Measurements from ENCODE around the gene RALGAPA2. TPM values are rescaled to one million over a fixed set of nuclear protein-coding genes. Genes with fewer than 3 reads are reported as not detected.

Gene RALGAPA2
- total and polyA plus RNA-seq, 10 donors: 1.2 to 55.2 (median 29.4) TPM

- TF ChIP-seq POLR2A (IDR thresholded peaks at IDR 0.05) (no peak), CTCF (IDR thresholded peaks at IDR 0.05 in 8 of 11, conservative IDR thresholded peaks at IDR 0.05 in 3 of 11) (no peak), POLR2AphosphoS5 (IDR thresholded peaks at IDR 0.05) (no peak)
- no peak for DNase-seq
- Histone ChIP-seq H3K4me3 (no peak overlapping the region), H3K4me1 (peaks cover 0 to 30% (median 4%) of the 10 kb centered on the region in 6 donors), H3K9me3 (no peaks in the 10 kb centered on the region), H3K27ac (no peak overlapping the region), H3K27me3 (replicated peaks in 1 of 7) (no peaks in the 10 kb centered on the region), H3K36me3 (peaks cover 0 to 47% (median 0%) of the 10 kb centered on the region in 6 donors)
- intact Hi-C loops (cut with DNase I; ENCODE audit: low total_unique reads): no loop called here
- WGBS, 5 donors: 66 to 82% (median 74%) methylated on average over 9 of the region's 9 CpGs
Measured at GRCh38 chr20:20463933-20464374, 248.5 kb downstream of the RALGAPA2 start.

GRCh38 chr20:20462185-20462584 is 250.3 kb downstream of the RALGAPA2 start:
- 77 to 89% (median 80%) methylated on average over 3 of the region's 3 CpGs for WGBS, 5 donors
- H3K4me3 ChIP-seq: no peak overlapping the region
- peaks cover 0 to 36% (median 6%) of the 10 kb centered on the region in 6 donors for H3K36me3 ChIP-seq
- H3K27me3 ChIP-seq (replicated peaks in 1 of 7): no peaks in the 10 kb centered on the region
- peaks cover 0 to 30% (median 4%) of the 10 kb centered on the region in 6 donors for H3K4me1 ChIP-seq
- TF ChIP-seq POLR2AphosphoS5 (IDR thresholded peaks at IDR 0.05) (no peak), CTCF (IDR thresholded peaks at IDR 0.05 in 8 of 11, conservative IDR thresholded peaks at IDR 0.05 in 3 of 11) (no peak), POLR2A (IDR thresholded peaks at IDR 0.05) (no peak)
- intact Hi-C loops (cut with DNase I; ENCODE audit: low total_unique reads): no loop called here
- DNase-seq: no peak
- H3K9me3 ChIP-seq: no peaks in the 10 kb centered on the region
- H3K27ac ChIP-seq: no peak overlapping the region

- TF ChIP-seq POLR2AphosphoS5 (IDR thresholded peaks at IDR 0.05): no peak
- TF ChIP-seq CTCF (IDR thresholded peaks at IDR 0.05 in 8 of 11, conservative IDR thresholded peaks at IDR 0.05 in 3 of 11): no peak
- no peak for TF ChIP-seq POLR2A (IDR thresholded peaks at IDR 0.05)
Measured at GRCh38 chr20:20461551-20461950, 250.9 kb downstream of the RALGAPA2 start.

GRCh38 chr20:20459726-20460125 is 252.7 kb downstream of the RALGAPA2 start:
- Histone ChIP-seq H3K27me3 (replicated peaks in 1 of 7) (no peaks in the 10 kb centered on the region), H3K36me3 (peaks cover 0 to 31% (median 6%) of the 10 kb centered on the region in 6 donors), H3K27ac (no peak overlapping the region), H3K4me1 (peaks cover 0 to 26% (median 0%) of the 10 kb centered on the region in 6 donors), H3K4me3 (no peak overlapping the region), H3K9me3 (no peaks in the 10 kb centered on the region)
- no peak for DNase-seq
- TF ChIP-seq POLR2AphosphoS5 (IDR thresholded peaks at IDR 0.05) (no peak), CTCF (IDR thresholded peaks at IDR 0.05 in 8 of 11, conservative IDR thresholded peaks at IDR 0.05 in 3 of 11) (no peak), POLR2A (IDR thresholded peaks at IDR 0.05) (no peak)
- intact Hi-C loops (cut with DNase I; ENCODE audit: low total_unique reads): no loop called here
- 93 to 98% (median 94%) methylated on average over 5 of the region's 5 CpGs for WGBS, 5 donors

More at GRCh38 chr20:20461551-20461950, 250.9 kb downstream of the RALGAPA2 start:
- Histone ChIP-seq H3K4me3 (no peak overlapping the region), H3K9me3 (no peaks in the 10 kb centered on the region), H3K27ac (no peak overlapping the region), H3K36me3 (peaks cover 0 to 34% (median 6%) of the 10 kb centered on the region in 6 donors), H3K27me3 (replicated peaks in 1 of 7) (no peaks in the 10 kb centered on the region), H3K4me1 (peaks cover 0 to 28% (median 2%) of the 10 kb centered on the region in 6 donors)
- DNase-seq: no peak
- 93 to 100% (median 95%) methylated on average over 2 of the region's 2 CpGs for WGBS, 5 donors
- intact Hi-C loops (cut with DNase I; ENCODE audit: low total_unique reads): no loop called here

Measured in spleen (tissue), 11 donors.